Brain microvascular endothelial cell (primary cell): Measurements from ENCODE around the gene STAT6.

ENCODE experiments used
- DNase-seq: peaks from one replicate; pipeline ENCODE4 v3.0.0-alpha.2; 2020
- H3K27ac ChIP-seq: fragments of 250-450 bp; sonication (Bioruptor Pico); 2 replicates; pipeline ENCODE4 v1.5.1; 2020; ENCODE audit warnings: mild to moderate bottlenecking, moderate library complexity
- H3K27me3 ChIP-seq: fragments of 250-450 bp; sonication (Bioruptor Pico); replicated peaks from 2 replicates; pipeline ENCODE4 v1.5.1; 2020; ENCODE audit warnings: mild to moderate bottlenecking
- H3K36me3 ChIP-seq: fragments of 250-450 bp; sonication (Bioruptor Pico); replicated peaks from 2 replicates; pipeline ENCODE4 v1.5.1; 2020; ENCODE audit warnings: mild to moderate bottlenecking
- H3K4me3 ChIP-seq: 2 replicates; pipeline ENCODE4 v1.5.1; 2011; ENCODE audit warnings: low read depth, mild to moderate bottlenecking, control low read depth, low read length, moderate library complexity
- in situ Hi-C: cut with HindIII; loops from 2 replicates; pipeline ENCODE4 v1.10.0; 2017; ENCODE audit warnings: low sequenced_read_pairs, low pct_ligation_motif_present
- TF ChIP-seq, protein P1 (sequence below): IDR thresholded peaks from 2 replicates; pipeline ENCODE4 v1.5.1; 2011; ENCODE audit warnings: low read depth, mild to moderate bottlenecking, moderate library complexity, low read length, control low read depth, inconsistent platforms; ENCODE audit errors: missing control alignments

STAT6 gene

DNA sequence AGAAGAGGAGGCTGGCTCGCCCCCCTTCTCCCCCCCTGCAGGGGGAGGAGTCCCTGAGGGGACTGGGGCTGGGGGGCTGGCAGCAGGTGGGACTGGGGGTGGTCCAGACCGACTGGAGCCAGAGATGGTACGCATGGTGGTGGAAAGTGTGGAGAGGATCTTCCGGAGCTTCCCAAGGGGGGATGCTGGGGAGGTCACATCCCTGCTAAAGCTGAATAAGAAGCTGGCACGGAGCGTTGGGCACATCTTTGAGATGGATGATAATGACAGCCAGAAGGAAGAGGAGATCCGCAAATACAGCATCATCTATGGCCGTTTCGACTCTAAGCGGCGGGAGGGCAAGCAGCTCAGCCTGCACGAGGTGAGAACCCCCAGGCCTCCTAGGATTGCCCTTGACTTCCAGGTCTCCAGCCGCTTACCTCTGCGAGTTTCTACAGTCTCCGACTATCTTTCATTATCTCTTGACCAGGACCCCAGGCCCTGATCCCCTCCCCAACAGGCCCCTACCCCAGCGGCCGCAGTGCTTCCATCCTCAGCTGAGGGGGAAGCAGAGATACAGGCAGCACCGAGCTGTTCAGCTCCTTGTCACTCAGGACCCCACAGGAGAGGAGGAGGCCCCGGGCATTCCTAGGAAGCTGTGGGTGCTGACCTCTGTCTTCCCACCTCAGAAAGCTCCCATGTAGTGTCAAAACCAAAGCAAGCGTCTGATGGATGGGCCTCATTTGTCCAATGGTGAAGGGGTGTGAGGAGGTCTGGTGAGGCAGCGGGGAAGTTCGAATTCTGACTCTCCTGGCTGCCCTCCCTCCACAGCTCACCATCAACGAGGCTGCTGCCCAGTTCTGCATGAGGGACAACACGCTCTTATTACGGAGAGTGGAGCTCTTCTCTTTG is 19.3 kb downstream of the STAT6 start:
- H3K4me3 ChIP-seq: peak overlapping the region; percentile 20
- in situ Hi-C loops: no loop called here

DNA sequence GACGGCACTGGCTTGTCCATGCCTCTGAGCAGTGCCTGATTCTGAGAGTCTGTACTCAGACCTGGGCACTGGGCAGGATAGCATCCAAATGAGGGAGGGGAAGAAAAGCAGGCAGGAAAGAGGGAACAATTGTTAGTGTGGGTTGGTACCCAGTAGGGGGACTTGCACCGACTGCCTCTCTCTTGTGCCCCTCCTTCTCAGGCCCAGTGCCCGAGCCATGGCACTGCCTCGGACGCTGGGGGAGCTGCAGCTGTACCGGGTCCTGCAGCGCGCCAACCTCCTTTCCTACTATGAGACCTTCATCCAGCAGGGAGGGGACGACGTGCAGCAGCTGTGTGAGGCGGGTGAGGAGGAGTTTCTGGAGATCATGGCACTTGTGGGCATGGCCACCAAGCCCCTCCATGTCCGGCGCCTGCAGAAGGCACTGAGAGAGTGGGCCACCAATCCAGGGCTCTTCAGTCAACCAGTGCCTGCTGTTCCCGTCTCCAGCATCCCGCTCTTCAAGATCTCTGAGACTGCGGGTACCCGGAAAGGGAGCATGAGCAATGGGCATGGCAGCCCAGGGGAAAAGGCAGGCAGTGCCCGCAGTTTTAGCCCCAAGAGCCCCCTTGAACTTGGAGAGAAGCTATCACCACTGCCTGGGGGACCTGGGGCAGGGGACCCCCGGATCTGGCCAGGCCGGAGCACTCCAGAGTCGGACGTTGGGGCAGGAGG is 20.1 kb downstream of the STAT6 start:
- in situ Hi-C loops: no loop called here
- Histone ChIP-seq H3K27me3 (no peaks in the 10 kb centered on the region), H3K36me3 (peaks cover 48% of the 10 kb centered on the region), H3K27ac (no peak overlapping the region), H3K4me3 (peak overlapping the region; percentile 96)
- TF ChIP-seq, protein P1, sequence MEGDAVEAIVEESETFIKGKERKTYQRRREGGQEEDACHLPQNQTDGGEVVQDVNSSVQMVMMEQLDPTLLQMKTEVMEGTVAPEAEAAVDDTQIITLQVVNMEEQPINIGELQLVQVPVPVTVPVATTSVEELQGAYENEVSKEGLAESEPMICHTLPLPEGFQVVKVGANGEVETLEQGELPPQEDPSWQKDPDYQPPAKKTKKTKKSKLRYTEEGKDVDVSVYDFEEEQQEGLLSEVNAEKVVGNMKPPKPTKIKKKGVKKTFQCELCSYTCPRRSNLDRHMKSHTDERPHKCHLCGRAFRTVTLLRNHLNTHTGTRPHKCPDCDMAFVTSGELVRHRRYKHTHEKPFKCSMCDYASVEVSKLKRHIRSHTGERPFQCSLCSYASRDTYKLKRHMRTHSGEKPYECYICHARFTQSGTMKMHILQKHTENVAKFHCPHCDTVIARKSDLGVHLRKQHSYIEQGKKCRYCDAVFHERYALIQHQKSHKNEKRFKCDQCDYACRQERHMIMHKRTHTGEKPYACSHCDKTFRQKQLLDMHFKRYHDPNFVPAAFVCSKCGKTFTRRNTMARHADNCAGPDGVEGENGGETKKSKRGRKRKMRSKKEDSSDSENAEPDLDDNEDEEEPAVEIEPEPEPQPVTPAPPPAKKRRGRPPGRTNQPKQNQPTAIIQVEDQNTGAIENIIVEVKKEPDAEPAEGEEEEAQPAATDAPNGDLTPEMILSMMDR: peak; percentile 39
- DNase-seq: no peak

More for the DNA sequence above, 19.3 kb downstream of the STAT6 start:
- DNase-seq: no peak
- H3K27ac ChIP-seq: no peak overlapping the region
- TF ChIP-seq, protein P1: no peak
- no peaks in the 10 kb centered on the region for H3K27me3 ChIP-seq
- peaks cover 56% of the 10 kb centered on the region for H3K36me3 ChIP-seq

DNA sequence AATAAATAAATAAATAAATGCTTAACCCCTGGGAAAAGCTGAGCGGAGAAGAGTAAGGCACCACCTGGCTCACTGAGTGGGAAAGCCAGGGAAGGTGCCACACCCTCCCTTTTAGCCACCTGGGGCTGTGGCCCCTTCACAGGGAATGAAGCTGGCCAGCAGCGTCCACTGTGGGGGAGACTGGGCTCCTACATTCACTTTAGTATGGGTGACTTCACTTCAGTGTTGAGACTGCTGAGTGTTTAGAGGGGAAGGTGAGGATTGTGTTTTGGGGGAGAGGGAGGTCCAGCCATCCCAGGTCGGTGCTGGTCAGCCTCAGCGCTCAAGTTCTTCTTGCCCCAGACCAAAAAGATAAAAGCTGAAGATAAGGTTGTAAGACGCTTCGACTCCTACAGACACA is 20.7 kb downstream of the STAT6 start:
- TF ChIP-seq, protein P1: no peak
- peaks cover 44% of the 10 kb centered on the region for H3K36me3 ChIP-seq
- H3K27me3 ChIP-seq: no peaks in the 10 kb centered on the region
- DNase-seq: no peak
- in situ Hi-C loops: no loop called here
- H3K27ac ChIP-seq: peak overlapping the region; percentile 84
- H3K4me3 ChIP-seq: peak overlapping the region; percentile 96

DNA sequence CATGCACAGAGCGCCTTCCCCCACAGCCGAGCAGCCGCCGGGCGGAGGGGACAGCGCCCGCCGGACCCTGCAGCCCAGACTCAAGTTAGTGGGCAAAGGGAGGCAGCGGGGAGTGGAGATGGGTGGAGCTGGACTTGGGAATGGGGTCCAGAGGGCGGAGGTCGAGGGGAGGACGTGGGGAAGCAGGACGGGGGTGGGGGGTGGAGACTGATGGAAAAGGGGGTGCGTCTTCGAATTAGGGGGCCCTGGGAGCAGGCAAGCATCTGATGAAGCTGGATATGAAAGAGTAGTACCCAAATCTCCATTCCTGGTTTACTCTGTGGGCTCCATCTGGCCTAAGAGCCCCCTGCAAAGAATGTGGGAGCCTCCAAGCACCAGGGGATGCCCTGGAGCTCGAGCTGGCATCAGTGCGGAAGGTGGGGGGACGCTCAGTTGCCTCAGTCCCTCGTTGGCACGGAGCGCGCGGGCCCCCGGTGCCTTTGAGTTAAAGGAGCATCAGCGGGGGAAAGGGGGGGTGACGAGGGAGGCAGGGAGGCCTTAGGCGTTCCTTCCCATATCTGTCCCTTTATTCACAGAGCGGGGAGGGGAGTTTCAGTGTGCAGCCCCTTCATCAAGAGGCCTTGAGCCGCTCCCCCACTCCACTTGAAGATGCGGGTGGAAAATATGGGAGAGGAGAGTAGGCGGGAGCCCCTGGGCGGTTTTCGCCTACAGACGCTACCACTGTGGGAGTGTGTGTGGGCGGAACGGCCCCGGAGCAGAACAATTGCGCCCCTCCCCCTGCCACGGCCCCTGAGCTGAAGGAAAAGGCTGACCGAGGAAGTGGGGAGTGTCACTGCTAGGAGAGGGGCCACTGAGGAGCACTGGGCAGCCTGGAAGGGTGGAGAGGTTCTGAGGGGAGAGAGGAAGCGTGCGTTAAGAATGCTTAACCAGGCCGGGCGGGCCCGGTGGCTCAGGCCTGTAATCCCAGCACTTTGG is 21.6 kb downstream of the STAT6 start:
- Histone ChIP-seq H3K27ac (peak overlapping the region; percentile 84), H3K36me3 (peaks cover 34% of the 10 kb centered on the region), H3K4me3 (peak overlapping the region; percentile 96), H3K27me3 (no peaks in the 10 kb centered on the region)
- in situ Hi-C loops: no loop called here
- TF ChIP-seq, protein P1: no peak
- peak; percentile 47 for DNase-seq
